ENCODE data around the gene STEAP3. TPM values are rescaled to one million over a fixed set of nuclear protein-coding genes. Genes with fewer than 3 reads are reported as not detected.

STEAP3 gene
- total and polyA plus RNA-seq, 2 donors (not counting 3 experiments of a cell fraction or from before 2014, with no cell fraction given): 8.6 to 17.4 TPM

DNA sequence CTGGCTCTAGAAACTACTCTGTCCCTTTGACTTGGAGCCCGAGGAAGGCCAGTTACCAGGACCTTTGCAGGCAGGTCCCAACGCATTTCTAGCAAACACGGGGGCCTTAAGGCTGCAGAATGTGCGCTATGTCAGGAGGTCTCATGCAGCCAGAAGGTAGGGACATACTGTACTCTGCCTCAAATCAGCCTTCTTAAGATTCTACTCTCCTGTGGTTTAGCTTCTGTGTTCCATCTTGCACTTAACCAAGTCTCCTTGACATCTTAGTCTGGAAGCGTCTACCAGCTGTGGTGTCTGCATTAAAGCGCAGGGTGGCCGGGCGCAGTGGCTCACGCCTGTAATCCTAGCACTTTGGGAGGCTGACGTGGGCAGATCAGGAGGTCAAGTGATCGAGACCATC lies 65.5 kb downstream of the STEAP3 start:
- BruUV-seq (replicated peaks): no TSS peak
- DNase-seq (ENCODE audit: low read depth, low spot score) (no peak), FAIRE-seq (no peak)
- H3K36me3 ChIP-seq (ENCODE audit: control insufficient read depth in 2 of 2, extremely low read depth in 1 of 2, insufficient read depth in 2 of 2, low read length in 2 of 2): no peaks in the 10 kb centered on the region
- H2AFZ ChIP-seq (ENCODE audit: low read depth, low read length): no peak overlapping the region
- no peak overlapping the region for H3K27ac ChIP-seq (ENCODE audit: insufficient read depth, low read depth, low read length)
- no peak overlapping the region for H3K9ac ChIP-seq (replicated peaks; ENCODE audit: extremely low read depth, insufficient read depth, low read length)
- ChIA-PET POLR2A (no interaction called here), CTCF (interaction anchor here (5.0 kb wide), 1 partner anchor 407 kb away, joined by 86 read pairs; no protein-coding TSS in a partner anchor)
- H3K4me1 ChIP-seq (ENCODE audit: control insufficient read depth, extremely low read depth, insufficient read depth, low read length): no peaks in the 10 kb centered on the region
- intact Hi-C loops (cut with micrococcal nuclease) (no loop called here), dilution Hi-C loops (cut with MboI; ENCODE audit: extremely low pct_ligation_motif_present, low sequenced_read_pairs) (no loop called here)
- H3K9me3 ChIP-seq (replicated peaks; ENCODE audit: control insufficient read depth, insufficient read depth, low read length): no peaks in the 10 kb centered on the region
- no peaks in the 10 kb centered on the region for H3K27me3 ChIP-seq (ENCODE audit: control insufficient read depth in 2 of 2, insufficient read depth in 2 of 2, low read length in 2 of 2)
- H3K4me3 ChIP-seq (replicated peaks in 1 of 3; ENCODE audit: insufficient read depth in 1 of 3, low read depth in 1 of 3, low read length in 3 of 3): no peak overlapping the region
- H4K20me1 ChIP-seq (replicated peaks; ENCODE audit: control insufficient read depth, extremely low read depth, insufficient read depth, low read length): no peaks in the 10 kb centered on the region
- H3K79me2 ChIP-seq (ENCODE audit: control insufficient read depth, insufficient read depth, low read length): no peaks in the 10 kb centered on the region
- H3K9me1 ChIP-seq (replicated peaks; ENCODE audit: control insufficient read depth, extremely low read depth, insufficient read depth, low read length): no peaks in the 10 kb centered on the region
- TF ChIP-seq MYC (IDR thresholded peaks at IDR 0.05; ENCODE audit: low read depth, low read length) (no peak), GATA2 (IDR thresholded peaks at IDR 0.05; ENCODE audit: insufficient read depth, insufficient read length, low read depth, low read length) (no peak), EZH2 (IDR thresholded peaks at IDR 0.05; ENCODE audit: borderline replicate concordance, low read depth, low read length, severe bottlenecking) (no peak), JUN (IDR thresholded peaks at IDR 0.05; ENCODE audit: borderline replicate concordance, insufficient read depth, insufficient read length, low read depth) (no peak), POLR2AphosphoS5 (IDR thresholded peaks at IDR 0.05; ENCODE audit: insufficient read depth, low read depth, low read length) (no peak), FOS (IDR thresholded peaks at IDR 0.05; ENCODE audit: borderline replicate concordance, insufficient read depth, low read length) (no peak), POLR2A (IDR thresholded peaks at IDR 0.05; ENCODE audit: low read depth, low read length) (no peak)
- TF ChIP-seq, protein P1, sequence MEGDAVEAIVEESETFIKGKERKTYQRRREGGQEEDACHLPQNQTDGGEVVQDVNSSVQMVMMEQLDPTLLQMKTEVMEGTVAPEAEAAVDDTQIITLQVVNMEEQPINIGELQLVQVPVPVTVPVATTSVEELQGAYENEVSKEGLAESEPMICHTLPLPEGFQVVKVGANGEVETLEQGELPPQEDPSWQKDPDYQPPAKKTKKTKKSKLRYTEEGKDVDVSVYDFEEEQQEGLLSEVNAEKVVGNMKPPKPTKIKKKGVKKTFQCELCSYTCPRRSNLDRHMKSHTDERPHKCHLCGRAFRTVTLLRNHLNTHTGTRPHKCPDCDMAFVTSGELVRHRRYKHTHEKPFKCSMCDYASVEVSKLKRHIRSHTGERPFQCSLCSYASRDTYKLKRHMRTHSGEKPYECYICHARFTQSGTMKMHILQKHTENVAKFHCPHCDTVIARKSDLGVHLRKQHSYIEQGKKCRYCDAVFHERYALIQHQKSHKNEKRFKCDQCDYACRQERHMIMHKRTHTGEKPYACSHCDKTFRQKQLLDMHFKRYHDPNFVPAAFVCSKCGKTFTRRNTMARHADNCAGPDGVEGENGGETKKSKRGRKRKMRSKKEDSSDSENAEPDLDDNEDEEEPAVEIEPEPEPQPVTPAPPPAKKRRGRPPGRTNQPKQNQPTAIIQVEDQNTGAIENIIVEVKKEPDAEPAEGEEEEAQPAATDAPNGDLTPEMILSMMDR (IDR thresholded peaks at IDR 0.05; ENCODE audit: extremely low read depth in 1 of 2, insufficient read depth in 1 of 2, low read depth in 1 of 2, low read length in 2 of 2): no peak
- TF ChIP-seq, protein P2, sequence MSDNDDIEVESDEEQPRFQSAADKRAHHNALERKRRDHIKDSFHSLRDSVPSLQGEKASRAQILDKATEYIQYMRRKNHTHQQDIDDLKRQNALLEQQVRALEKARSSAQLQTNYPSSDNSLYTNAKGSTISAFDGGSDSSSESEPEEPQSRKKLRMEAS (IDR thresholded peaks at IDR 0.05; ENCODE audit: insufficient read depth, insufficient read length): no peak
- no peak overlapping the region for H3K4me2 ChIP-seq (ENCODE audit: insufficient read depth, low read length)
